Measurements from ENCODE around the gene TMEM183A. TPM values are rescaled to one million over a fixed set of nuclear protein-coding genes. Genes with fewer than 3 reads are reported as not detected.
A peak's percentile ranks its signal among the peaks of the same experiment; 100 is the strongest.

TMEM183A gene
- total and polyA plus RNA-seq, 2 experiments from 2014 or later = 55.1 to 128 TPM

DNA sequence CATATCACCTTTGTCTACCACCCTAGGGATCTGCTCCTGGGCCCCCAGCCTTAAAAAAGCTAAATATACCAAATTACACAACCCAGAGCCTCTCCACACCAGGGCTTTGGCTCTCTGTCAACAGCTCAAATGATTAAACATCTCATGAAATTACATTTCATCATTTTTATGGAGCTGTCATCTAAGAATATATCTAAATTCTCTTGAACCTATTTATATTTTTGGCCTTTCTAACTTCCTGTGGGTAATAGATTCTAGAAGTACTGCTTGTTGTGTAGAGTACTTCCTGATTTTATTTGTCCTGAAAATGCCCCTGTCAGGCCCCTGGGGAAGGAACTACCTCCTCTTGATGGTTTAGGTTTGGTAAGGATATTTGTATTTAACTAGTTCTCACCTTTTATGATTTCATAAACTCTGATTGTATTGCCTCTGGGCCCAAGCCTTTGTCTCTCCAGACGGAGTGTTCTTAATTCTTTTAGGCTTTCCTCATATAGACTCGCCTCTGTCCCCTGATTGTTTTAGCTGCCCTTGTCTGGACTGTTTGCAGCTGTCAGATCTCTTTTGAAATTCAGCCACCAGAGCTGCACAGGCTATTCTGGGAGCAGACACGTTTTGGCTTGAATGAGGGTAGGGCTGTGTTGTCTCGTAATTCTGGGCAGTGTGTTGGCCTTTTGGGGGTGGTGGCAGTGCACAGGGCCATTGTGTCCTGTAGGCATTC is 62.0 kb downstream of the TMEM183A start (continued):
- no peak for TF ChIP-seq CTCF (conservative IDR thresholded peaks at IDR 0.05; ENCODE audit: low read depth in 2 of 2)
- TF ChIP-seq ZNF331 (CRISPR knock-in tag; IDR thresholded peaks at IDR 0.05; ENCODE audit: low read depth) = no peak
- no peak for TF ChIP-seq EZH2 (IDR thresholded peaks at IDR 0.05; ENCODE audit: low read depth, unreplicated experiment)
- no peak for TF ChIP-seq CREB1 (CRISPR knock-in tag; IDR thresholded peaks at IDR 0.05; ENCODE audit: low read depth)
- TF ChIP-seq EZH2phosphoT487 (IDR thresholded peaks at IDR 0.05; ENCODE audit: unreplicated experiment) = no peak
- no peak for TF ChIP-seq REST (IDR thresholded peaks at IDR 0.05; ENCODE audit: unreplicated experiment)

GRCh38 chr1:203072002-203072602 is 64.9 kb downstream of the TMEM183A start:
- H3K9me3 Mint-ChIP-seq = no peaks in the 10 kb centered on the region

More at GRCh38 chr1:203072002-203072602, 64.9 kb downstream of the TMEM183A start:
- H3K27ac Mint-ChIP-seq = no peak overlapping the region
- Histone ChIP-seq H3F3A (replicated peaks; ENCODE audit: low read depth) (no peaks in the 10 kb centered on the region), H3K9me2 (ENCODE audit: insufficient read depth) (no peaks in the 10 kb centered on the region), H3K27ac (ENCODE audit: low read depth) (no peak overlapping the region), H3K4me2 (no peak overlapping the region), H3K4me1 (ENCODE audit: insufficient read depth) (no peaks in the 10 kb centered on the region; the same call in 1 of the 2 replicates), H3K79me2 (replicated peaks; ENCODE audit: insufficient read depth) (no peaks in the 10 kb centered on the region), H3K36me3 (ENCODE audit: insufficient read depth) (no peaks in the 10 kb centered on the region), H3K4me3 (no peak overlapping the region), H4K20me1 (replicated peaks; ENCODE audit: insufficient read depth) (no peaks in the 10 kb centered on the region), H3K27me3 (ENCODE audit: insufficient read depth) (peaks cover 37% of the 10 kb centered on the region), H2AFZ (no peak overlapping the region)
- DNase-seq (ENCODE audit: low spot score) = peak; percentile 17
- no peak for ATAC-seq
- TF ChIP-seq ZNF331 (CRISPR knock-in tag; IDR thresholded peaks at IDR 0.05; ENCODE audit: low read depth) (no peak), REST (IDR thresholded peaks at IDR 0.05; ENCODE audit: unreplicated experiment) (no peak), POLR2AphosphoS5 (IDR thresholded peaks at IDR 0.05; ENCODE audit: low read depth) (no peak), EZH2 (IDR thresholded peaks at IDR 0.05; ENCODE audit: low read depth, unreplicated experiment) (no peak), CREB1 (CRISPR knock-in tag; IDR thresholded peaks at IDR 0.05; ENCODE audit: low read depth) (no peak)
- no peak overlapping the region for H3K4me3 Mint-ChIP-seq
- no peaks in the 10 kb centered on the region; the same call in 1 of the 3 replicates for H3K36me3 Mint-ChIP-seq (ENCODE audit: low read depth)
- peaks cover 29% of the 10 kb centered on the region for H3K27me3 Mint-ChIP-seq (ENCODE audit: insufficient read depth, low read depth, poor library complexity)
- H3K4me1 Mint-ChIP-seq = peaks cover 11% of the 10 kb centered on the region
